Dermis microvascular lymphatic vessel endothelial cell (primary cell): ENCODE data around the gene STRAP. TPM values are rescaled to one million over a fixed set of nuclear protein-coding genes. Genes with fewer than 3 reads are reported as not detected.

Source experiments
- DNase-seq, 2 donors: peaks; one replicate each; pipeline versions ENCODE4 v3.0.0 to v3.0.0-alpha.2; 2010; ENCODE audit warnings: low read depth in 2 of 2
- total RNA-seq: library from RNA; depleted of rRNA; stranded (reverse); fragments of >200 nt; gene quantifications from 2 replicates; pipeline ENCODE4 v1.2.1, GENCODE V29; 2014

The STRAP gene, protein sequence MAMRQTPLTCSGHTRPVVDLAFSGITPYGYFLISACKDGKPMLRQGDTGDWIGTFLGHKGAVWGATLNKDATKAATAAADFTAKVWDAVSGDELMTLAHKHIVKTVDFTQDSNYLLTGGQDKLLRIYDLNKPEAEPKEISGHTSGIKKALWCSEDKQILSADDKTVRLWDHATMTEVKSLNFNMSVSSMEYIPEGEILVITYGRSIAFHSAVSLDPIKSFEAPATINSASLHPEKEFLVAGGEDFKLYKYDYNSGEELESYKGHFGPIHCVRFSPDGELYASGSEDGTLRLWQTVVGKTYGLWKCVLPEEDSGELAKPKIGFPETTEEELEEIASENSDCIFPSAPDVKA
- 62.5 and 72.9 TPM in 2 replicates for total RNA-seq

GRCh38 chr12:15882118-15882971 is at the start of gene STRAP:
STRAP (plus strand) TSS chr12:15882387; CDS start chr12:15882708, 321 bp downstream.
- DNase-seq, result peak; percentile 91 to 98

GRCh38 chr12:15834575-15834974 is 47.6 kb upstream of the STRAP start:
- DNase-seq, result no peak

DNA sequence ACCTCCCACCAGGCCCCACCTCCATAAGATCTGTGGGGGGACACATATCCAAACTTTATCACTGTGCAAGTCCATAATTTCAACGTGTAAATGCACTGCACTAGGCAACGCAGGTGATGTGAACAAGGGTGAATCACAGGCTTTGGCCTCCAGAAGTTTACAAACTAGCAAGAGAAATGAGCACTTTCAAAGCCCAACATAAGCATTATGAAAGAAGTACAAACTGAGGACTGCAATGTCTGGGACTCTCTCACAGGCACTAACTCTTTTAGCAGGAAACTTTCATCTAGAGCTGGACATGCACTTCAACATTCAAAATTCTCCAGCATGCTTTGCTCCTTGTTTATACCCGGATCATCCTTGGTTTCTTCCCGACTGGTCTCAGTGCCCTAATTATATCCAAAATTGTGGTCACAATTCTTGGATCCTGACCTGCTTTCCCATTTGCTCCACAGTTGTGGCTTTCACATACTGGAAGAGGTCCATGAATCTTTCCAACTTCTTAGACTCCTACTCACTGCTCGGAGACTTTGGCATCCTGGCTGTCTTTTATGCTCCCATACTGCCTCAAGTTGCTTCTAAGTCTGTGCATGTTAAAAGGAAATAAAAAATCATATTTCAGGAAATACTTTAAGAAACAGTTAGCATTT is 44.9 kb upstream of the STRAP start:
- DNase-seq, result no peak

- DNase-seq, result no peak
Measured at GRCh38 chr12:15839041-15839440, 43.1 kb upstream of the STRAP start.

DNA sequence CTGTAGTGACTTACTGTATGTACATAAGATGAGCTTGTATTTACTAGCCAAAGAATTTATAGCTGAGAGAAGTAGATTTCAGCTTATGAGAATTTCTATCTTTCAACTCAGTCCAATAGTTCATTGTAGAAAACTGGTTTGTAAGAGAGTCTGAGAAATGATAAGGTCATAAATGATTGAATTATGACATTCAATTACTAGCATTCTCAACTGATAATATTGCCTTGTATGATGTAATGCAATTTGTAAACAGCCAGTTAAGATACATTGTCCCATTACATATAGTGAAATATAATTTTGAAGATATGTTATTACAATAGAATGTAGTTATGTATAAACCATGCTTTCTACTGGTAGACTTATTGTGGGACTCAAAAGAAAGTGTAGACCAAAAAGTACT is 42.5 kb upstream of the STRAP start:
- DNase-seq, result no peak

DNA sequence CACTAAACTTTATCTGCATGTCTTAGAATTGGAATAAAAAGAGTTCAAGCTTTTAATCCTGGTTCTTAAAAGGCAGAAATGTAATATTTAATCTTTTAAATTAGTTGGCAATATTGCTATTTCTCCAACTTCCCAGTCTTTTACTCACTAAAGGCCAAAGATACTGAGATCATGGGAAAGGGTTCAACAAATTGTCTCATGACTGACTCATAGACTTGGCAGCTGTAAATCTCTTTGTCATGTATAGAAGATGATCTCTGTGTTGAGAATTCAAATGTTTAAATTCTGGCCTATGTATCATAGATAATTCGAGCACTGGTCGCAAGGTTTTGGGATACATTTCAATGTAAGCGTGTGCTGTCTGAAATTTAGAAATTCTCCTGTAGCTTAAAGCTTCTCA is 40.1 kb upstream of the STRAP start:
- DNase-seq, result peak in 1 of 2 donors; percentile 19

DNA sequence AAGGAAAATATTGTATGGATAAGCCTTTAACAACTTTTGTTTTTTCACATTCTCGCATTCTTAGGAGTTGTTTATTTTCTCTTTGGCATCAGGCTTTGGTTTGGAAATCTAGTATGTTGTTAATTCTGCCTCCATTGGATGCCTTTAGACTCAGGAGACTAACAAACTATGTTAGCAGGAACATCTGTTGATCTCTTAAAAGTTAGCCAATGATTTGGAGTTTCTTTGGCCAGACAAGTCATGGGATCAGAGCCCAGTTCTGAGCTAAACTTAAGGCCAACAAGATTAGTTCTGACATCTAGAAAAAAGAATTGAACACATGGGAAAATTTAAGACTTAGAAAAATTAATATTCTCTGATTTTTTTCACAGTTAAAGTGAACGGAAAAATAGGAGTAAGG is 35.3 kb upstream of the STRAP start:
- no peak for DNase-seq

GRCh38 chr12:15848606-15849005 is 33.6 kb upstream of the STRAP start:
- no peak for DNase-seq

- no peak for DNase-seq
Measured at GRCh38 chr12:15851045-15851620, 31.1 kb upstream of the STRAP start.

DNA sequence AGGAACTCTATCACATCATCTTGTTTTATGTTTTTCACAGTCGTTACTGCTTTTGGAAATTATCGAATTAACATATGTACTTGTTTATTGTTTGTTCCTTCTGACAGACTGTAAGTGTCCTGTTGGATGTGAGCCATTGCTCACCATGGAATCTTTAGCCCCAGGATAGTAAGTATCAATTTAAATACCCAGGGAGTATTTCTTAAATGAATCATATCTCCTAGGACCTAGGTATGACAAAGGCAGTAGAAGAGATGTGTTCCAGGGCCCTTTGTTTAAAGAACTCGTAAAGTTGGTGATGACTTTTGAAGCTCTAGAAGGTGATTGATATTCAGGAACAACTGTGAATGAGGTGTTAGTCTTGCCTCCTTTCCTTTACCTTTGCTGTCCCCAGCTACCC is 30.3 kb upstream of the STRAP start:
- no peak for DNase-seq

GRCh38 chr12:15852383-15852782 is 29.8 kb upstream of the STRAP start:
- no peak for DNase-seq

DNA sequence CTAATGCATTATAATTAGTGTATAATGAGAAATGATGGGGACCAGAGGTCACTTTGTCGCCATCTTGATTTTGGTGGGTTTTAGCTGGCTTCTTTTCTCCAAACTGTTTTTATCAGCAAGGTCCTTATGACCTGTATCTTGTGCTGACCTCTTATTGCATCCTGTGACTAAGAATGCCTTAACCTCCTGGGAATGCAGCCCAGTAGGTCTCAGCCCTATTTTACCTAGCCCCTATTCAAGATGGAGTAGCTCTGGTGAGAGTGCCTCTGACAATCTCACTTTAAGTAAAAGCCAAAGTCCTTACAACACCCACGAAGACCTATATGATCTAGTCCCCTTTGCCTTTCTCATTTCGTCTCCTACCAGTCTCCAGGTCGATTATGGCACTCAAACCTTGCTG is 28.3 kb upstream of the STRAP start:
- DNase-seq, result no peak

- DNase-seq, result no peak
Measured at GRCh38 chr12:15854916-15855315, 27.3 kb upstream of the STRAP start.

- DNase-seq, result no peak
Measured at GRCh38 chr12:15855646-15856045, 26.5 kb upstream of the STRAP start.

- peak; percentile 65 to 74 for DNase-seq
Measured at GRCh38 chr12:15856097-15856982, 25.8 kb upstream of the STRAP start.

DNA sequence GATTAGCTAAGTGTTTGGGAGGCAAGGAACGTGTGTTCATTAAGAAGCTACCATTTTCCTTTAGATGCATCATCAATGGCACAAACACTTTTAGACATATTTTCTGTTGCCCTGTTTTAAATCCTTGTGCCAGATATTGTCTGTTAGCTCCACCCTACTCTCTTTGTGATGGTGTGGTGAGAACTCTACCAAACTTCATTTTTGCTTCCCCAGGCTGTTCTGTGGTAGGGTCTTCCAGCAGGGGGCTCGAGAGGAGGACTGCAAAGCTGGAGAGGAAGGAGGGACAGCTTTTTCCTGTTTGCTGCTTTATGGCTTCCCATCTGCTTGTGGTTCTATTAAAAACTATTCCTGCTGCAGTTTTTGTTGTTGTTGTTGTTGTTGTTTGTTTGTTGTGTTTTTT is 23.8 kb upstream of the STRAP start:
- DNase-seq, result peak in 1 of 2 donors; percentile 16

DNA sequence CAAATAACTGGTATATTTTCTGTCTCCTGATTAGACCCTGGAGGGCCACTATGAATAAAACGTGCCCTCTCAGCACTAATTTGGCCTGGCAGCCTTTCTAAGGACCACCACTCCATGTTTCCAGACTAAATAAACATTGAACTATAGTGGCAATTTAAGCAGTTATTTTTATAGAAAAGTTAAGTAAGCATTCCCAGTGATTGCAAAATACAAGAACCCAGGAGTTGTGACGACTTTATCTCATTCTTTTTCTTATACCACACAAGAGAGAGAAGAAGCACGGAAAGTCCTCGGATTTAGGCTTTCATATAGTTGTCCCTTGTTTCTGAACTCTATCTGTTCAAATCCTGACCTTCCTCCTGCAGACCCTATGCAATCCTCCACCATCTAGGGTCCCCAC is 23.1 kb upstream of the STRAP start:
- DNase-seq, result no peak

- DNase-seq, result peak in 1 of 2 donors; percentile 35
Measured at GRCh38 chr12:15861404-15861803, 20.8 kb upstream of the STRAP start.

DNA sequence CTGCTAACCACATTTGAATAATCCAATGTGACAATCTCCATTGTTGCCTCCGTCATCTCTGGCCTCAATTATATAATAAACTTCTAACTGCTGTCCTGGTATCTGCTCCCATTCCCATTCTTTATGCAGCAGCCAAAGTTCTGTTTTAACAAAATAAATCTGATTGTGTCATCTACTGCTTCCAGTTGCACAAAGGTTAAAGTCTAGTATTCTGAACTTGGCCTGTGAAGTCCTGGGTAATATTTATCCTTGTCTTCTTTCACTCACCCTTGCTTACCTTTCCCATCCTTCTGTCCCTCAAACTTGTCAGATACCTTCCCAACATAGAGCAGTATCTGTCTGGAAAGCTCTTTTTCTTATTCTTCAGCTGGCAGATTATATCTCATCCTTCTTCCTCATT is 19.3 kb upstream of the STRAP start:
- DNase-seq, result no peak

GRCh38 chr12:15863372-15863771 is 18.8 kb upstream of the STRAP start:
- no peak for DNase-seq

GRCh38 chr12:15863984-15864383 is 18.2 kb upstream of the STRAP start:
- no peak for DNase-seq
